Suprapubic skin (tissue), 3 donors: ENCODE measurements around the gene STPG3.

Experiments used
- POLR2AphosphoS5 ChIP-seq, 3 donors: sonication (generic); formaldehyde crosslinking; IDR thresholded peaks; one replicate each; pipeline ENCODE4 v1.6.1; 2017; ENCODE audit warnings: antibody characterized with exemption in 3 of 3
- TF ChIP-seq, protein P1 (sequence below), 2 donors: fragments of 200-600 bp in 1 of 2; fragments of 450-650 bp in 1 of 2; sonication (generic) in 1 of 2; IDR thresholded peaks; one replicate each; pipeline ENCODE4 v1.5.1; 2016 to 2019; ENCODE audit warnings: antibody characterized with exemption in 2 of 2, mild to moderate bottlenecking in 1 of 2, moderate library complexity in 1 of 2

DNA sequence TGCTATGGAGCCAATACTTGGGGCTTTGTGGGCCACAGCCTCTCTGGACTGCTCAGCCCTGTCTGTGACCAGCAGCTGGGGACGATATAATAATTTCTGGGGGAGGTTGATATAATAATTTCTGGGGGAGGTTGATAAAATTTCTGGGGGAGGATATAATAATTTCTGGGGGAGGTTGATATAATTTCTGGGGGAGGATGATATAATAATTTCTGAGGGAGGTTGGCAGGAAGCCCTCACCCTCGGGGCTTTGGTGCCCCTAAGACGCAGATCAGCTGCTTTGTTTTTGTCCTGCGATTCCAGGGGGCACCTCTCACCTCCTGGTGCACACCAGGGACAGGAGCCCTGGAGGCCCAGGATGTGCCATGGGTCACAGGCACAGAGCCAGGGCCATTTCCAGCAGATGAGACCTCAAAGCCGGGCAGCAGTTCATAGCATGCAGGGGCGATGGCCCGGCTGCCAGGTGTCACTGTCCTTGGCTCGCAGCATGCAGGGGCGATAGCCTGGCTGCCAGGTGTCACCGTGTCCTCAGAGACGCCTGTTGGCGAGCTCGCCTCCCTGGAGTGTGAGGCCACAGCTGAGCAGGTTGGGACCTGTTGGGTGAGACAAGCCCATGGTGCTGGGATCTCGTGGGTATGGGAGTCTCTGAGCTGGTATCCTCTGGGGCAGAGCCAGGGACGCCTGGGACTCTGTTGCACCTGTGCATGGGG, 22.7 kb downstream of the STPG3 start:
- TF ChIP-seq, protein P1, sequence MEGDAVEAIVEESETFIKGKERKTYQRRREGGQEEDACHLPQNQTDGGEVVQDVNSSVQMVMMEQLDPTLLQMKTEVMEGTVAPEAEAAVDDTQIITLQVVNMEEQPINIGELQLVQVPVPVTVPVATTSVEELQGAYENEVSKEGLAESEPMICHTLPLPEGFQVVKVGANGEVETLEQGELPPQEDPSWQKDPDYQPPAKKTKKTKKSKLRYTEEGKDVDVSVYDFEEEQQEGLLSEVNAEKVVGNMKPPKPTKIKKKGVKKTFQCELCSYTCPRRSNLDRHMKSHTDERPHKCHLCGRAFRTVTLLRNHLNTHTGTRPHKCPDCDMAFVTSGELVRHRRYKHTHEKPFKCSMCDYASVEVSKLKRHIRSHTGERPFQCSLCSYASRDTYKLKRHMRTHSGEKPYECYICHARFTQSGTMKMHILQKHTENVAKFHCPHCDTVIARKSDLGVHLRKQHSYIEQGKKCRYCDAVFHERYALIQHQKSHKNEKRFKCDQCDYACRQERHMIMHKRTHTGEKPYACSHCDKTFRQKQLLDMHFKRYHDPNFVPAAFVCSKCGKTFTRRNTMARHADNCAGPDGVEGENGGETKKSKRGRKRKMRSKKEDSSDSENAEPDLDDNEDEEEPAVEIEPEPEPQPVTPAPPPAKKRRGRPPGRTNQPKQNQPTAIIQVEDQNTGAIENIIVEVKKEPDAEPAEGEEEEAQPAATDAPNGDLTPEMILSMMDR (IDR thresholded peaks at IDR 0.05): no peak
- no peak for TF ChIP-seq POLR2AphosphoS5 (IDR thresholded peaks at IDR 0.05)
